Measurements from ENCODE around the gene MINDY4.

Gene MINDY4

GRCh38 chr7:30838008-30838407, 66.8 kb downstream of the MINDY4 start:
- DNase-seq, result no peak

GRCh38 chr7:30840141-30841024, 69.2 kb downstream of the MINDY4 start:
- no peak for DNase-seq

- DNase-seq, result no peak
These were observed 70.0 kb downstream of the MINDY4 start for GRCh38 chr7:30841025-30841735.

GRCh38 chr7:30841801-30842541, 70.8 kb downstream of the MINDY4 start:
- no peak for DNase-seq

- DNase-seq, result no peak
These were observed 71.6 kb downstream of the MINDY4 start for GRCh38 chr7:30842542-30843451.

GRCh38 chr7:30843741-30844482, 72.7 kb downstream of the MINDY4 start:
- DNase-seq, result no peak

GRCh38 chr7:30844483-30844874, 73.3 kb downstream of the MINDY4 start:
- DNase-seq, result no peak

- DNase-seq, result no peak
These were observed 73.7 kb downstream of the MINDY4 start for GRCh38 chr7:30844916-30845315.

- no peak for DNase-seq
These were observed 74.4 kb downstream of the MINDY4 start for GRCh38 chr7:30845426-30846135.

- no peak for DNase-seq
These were observed 75.2 kb downstream of the MINDY4 start for GRCh38 chr7:30846378-30846777.

- DNase-seq, result no peak
These were observed 77.1 kb downstream of the MINDY4 start for GRCh38 chr7:30848121-30848855.

GRCh38 chr7:30849565-30849964, 78.3 kb downstream of the MINDY4 start:
- no peak for DNase-seq

GRCh38 chr7:30850426-30850825, 79.2 kb downstream of the MINDY4 start:
- DNase-seq, result no peak

GRCh38 chr7:30851651-30852307, 80.6 kb downstream of the MINDY4 start:
- DNase-seq, result no peak

- DNase-seq, result no peak
These were observed 81.1 kb downstream of the MINDY4 start for GRCh38 chr7:30852308-30852684.

GRCh38 chr7:30852744-30853288, 81.6 kb downstream of the MINDY4 start:
- DNase-seq, result no peak

GRCh38 chr7:30853576-30853975, 82.4 kb downstream of the MINDY4 start:
- DNase-seq, result no peak

GRCh38 chr7:30855936-30856335, 84.7 kb downstream of the MINDY4 start:
- no peak for DNase-seq

GRCh38 chr7:30858576-30858975, 87.4 kb downstream of the MINDY4 start:
- no peak for DNase-seq

Measured in activated CD8-positive, alpha-beta memory T cell treated with anti-CD3 and anti-CD28 coated beads, Interleukin-2, amount 50 U/mL, for 4 hours (primary cell).